ENCODE measurements around the gene FGD4. TPM values are rescaled to one million over a fixed set of nuclear protein-coding genes. Genes with fewer than 3 reads are reported as not detected.

FGD4 gene
- total RNA-seq, 1 donor, result 55.6 TPM

GRCh38 chr12:32600681-32601080 lies 201.3 kb downstream of the FGD4 start:
- H3K4me3 ChIP-seq (ENCODE audit: low read depth, low read length), result no peak overlapping the region
- TF ChIP-seq CTCF (IDR thresholded peaks at IDR 0.05; ENCODE audit: insufficient read depth, low read length), result no peak
- DNase-seq (ENCODE audit: low read depth), result no peak

GRCh38 chr12:32603071-32603470 lies 203.7 kb downstream of the FGD4 start:
- no peak overlapping the region for H3K4me3 ChIP-seq (ENCODE audit: low read depth, low read length)
- TF ChIP-seq CTCF (IDR thresholded peaks at IDR 0.05; ENCODE audit: insufficient read depth, low read length), result no peak
- DNase-seq (ENCODE audit: low read depth), result no peak

GRCh38 chr12:32603858-32604257 lies 204.5 kb downstream of the FGD4 start:
- DNase-seq (ENCODE audit: low read depth), result peak; percentile 79
- no peak overlapping the region for H3K4me3 ChIP-seq (ENCODE audit: low read depth, low read length)
- no peak for TF ChIP-seq CTCF (IDR thresholded peaks at IDR 0.05; ENCODE audit: insufficient read depth, low read length)

GRCh38 chr12:32604565-32604964 lies 205.2 kb downstream of the FGD4 start:
- TF ChIP-seq CTCF (IDR thresholded peaks at IDR 0.05; ENCODE audit: insufficient read depth, low read length), result no peak
- H3K4me3 ChIP-seq (ENCODE audit: low read depth, low read length), result no peak overlapping the region
- no peak for DNase-seq (ENCODE audit: low read depth)

- no peak overlapping the region for H3K4me3 ChIP-seq (ENCODE audit: low read depth, low read length)
- DNase-seq (ENCODE audit: low read depth), result no peak
- TF ChIP-seq CTCF (IDR thresholded peaks at IDR 0.05; ENCODE audit: insufficient read depth, low read length), result no peak
Measured at GRCh38 chr12:32605326-32606095, 206.2 kb downstream of the FGD4 start.

- no peak for DNase-seq (ENCODE audit: low read depth)
- H3K4me3 ChIP-seq (ENCODE audit: low read depth, low read length), result no peak overlapping the region
- TF ChIP-seq CTCF (IDR thresholded peaks at IDR 0.05; ENCODE audit: insufficient read depth, low read length), result no peak
Measured at GRCh38 chr12:32606443-32606842, 207.1 kb downstream of the FGD4 start.

- no peak for TF ChIP-seq CTCF (IDR thresholded peaks at IDR 0.05; ENCODE audit: insufficient read depth, low read length)
Measured at GRCh38 chr12:32609966-32610365, 210.6 kb downstream of the FGD4 start.

More at GRCh38 chr12:32609966-32610365, 210.6 kb downstream of the FGD4 start:
- H3K4me3 ChIP-seq (ENCODE audit: low read depth, low read length), result no peak overlapping the region
- no peak for DNase-seq (ENCODE audit: low read depth)

Data from fibroblast of the aortic adventitia (primary cell).